SK-N-SH treated with all-trans-retinoic acid at 6 μM for 48 hours (cell line): Measurements from ENCODE around the gene TFRC.

ENCODE experiments used
- ATAC-seq: fragments of 200-7000 bp; cut with Tn5 transposase; 3 replicates; pipeline ENCODE4 v1.9.1; 2020; ENCODE audit warnings: mild to moderate bottlenecking, moderate library complexity
- ARNTL ChIP-seq: fragments of 450-650 bp; formaldehyde crosslinking; IDR thresholded peaks from 2 replicates; pipeline ENCODE4 v1.5.0; 2020; ENCODE audit warnings: low read depth, mild to moderate bottlenecking, moderate library complexity, borderline replicate concordance
- BACH2 ChIP-seq: fragments of 250-450 bp; sonication (Bioruptor Pico); IDR thresholded peaks from 2 replicates; pipeline ENCODE4 v1.9.0; 2021; ENCODE audit warnings: mild to moderate bottlenecking, borderline replicate concordance
- CREB5 ChIP-seq: fragments of 250-450 bp; sonication (Bioruptor Pico); IDR thresholded peaks from 2 replicates; pipeline ENCODE4 v1.5.1; 2020; ENCODE audit warnings: low read depth, mild to moderate bottlenecking, moderate library complexity
- CSDC2 ChIP-seq: fragments of 250-450 bp; sonication (Bioruptor Pico); IDR thresholded peaks from 2 replicates; pipeline ENCODE4 v1.5.0; 2020; ENCODE audit warnings: mild to moderate bottlenecking, moderate library complexity
- CSRNP3 ChIP-seq: fragments of 250-450 bp; sonication (Bioruptor Pico); IDR thresholded peaks from 2 replicates; pipeline ENCODE4 v1.5.1; 2021; ENCODE audit warnings: mild to moderate bottlenecking, moderate library complexity
- ESRRG ChIP-seq: fragments of 250-450 bp; sonication (Bioruptor Pico); IDR thresholded peaks from 2 replicates; pipeline ENCODE4 v1.6.1; 2021; ENCODE audit warnings: mild to moderate bottlenecking
- GLIS3 ChIP-seq: fragments of 250-450 bp; sonication (Bioruptor Pico); IDR thresholded peaks from 2 replicates; pipeline ENCODE4 v1.5.0; 2020; ENCODE audit warnings: mild to moderate bottlenecking, moderate library complexity
- ISL1 ChIP-seq: fragments of 250-450 bp; sonication (Bioruptor Pico); IDR thresholded peaks from 2 replicates; pipeline ENCODE4 v2.1.2; 2022; ENCODE audit warnings: mild to moderate bottlenecking, moderate library complexity
- OSR1 ChIP-seq: fragments of 250-450 bp; sonication (Bioruptor Pico); IDR thresholded peaks from 2 replicates; pipeline ENCODE4 v1.8.0; 2022; ENCODE audit warnings: moderate library complexity, mild to moderate bottlenecking, inconsistent platforms
- PATZ1 ChIP-seq: fragments of 250-450 bp; sonication (Bioruptor Pico); IDR thresholded peaks from 2 replicates; pipeline ENCODE4 v1.8.0; 2020; ENCODE audit warnings: mild to moderate bottlenecking, moderate library complexity, borderline replicate concordance
- POU6F1 ChIP-seq: fragments of 250-450 bp; sonication (Bioruptor Pico); IDR thresholded peaks from 2 replicates; pipeline ENCODE4 v1.8.0; 2021; ENCODE audit warnings: low read depth, mild to moderate bottlenecking, moderate library complexity, borderline replicate concordance
- PPARA ChIP-seq: fragments of 250-450 bp; sonication (Bioruptor Pico); IDR thresholded peaks from 2 replicates; pipeline ENCODE4 v1.5.0; 2020; ENCODE audit warnings: mild to moderate bottlenecking, borderline replicate concordance
- RARB ChIP-seq: fragments of 250-450 bp; sonication (Bioruptor Pico); IDR thresholded peaks from 2 replicates; pipeline ENCODE4 v1.8.0; 2021; ENCODE audit warnings: mild to moderate bottlenecking, moderate library complexity
- SNAI2 ChIP-seq: fragments of 250-450 bp; sonication (Bioruptor Pico); IDR thresholded peaks from 2 replicates; pipeline ENCODE4 v1.5.0; 2020; ENCODE audit warnings: mild to moderate bottlenecking, moderate library complexity
- TCF4 ChIP-seq: fragments of 250-450 bp; sonication (Bioruptor Pico); IDR thresholded peaks from 2 replicates; pipeline ENCODE4 v1.8.0; 2021; ENCODE audit warnings: mild to moderate bottlenecking, moderate library complexity, borderline replicate concordance
- ZC3H10 ChIP-seq: fragments of 250-450 bp; sonication (Bioruptor Pico); IDR thresholded peaks from 2 replicates; pipeline ENCODE4 v1.5.1; 2021; ENCODE audit warnings: mild to moderate bottlenecking, moderate library complexity
- ZFP3 ChIP-seq: fragments of 250-450 bp; sonication (Bioruptor Pico); IDR thresholded peaks from 2 replicates; pipeline ENCODE4 v1.5.0; 2020; ENCODE audit warnings: mild to moderate bottlenecking, moderate library complexity
- ZFP30 ChIP-seq: fragments of 450-650 bp; formaldehyde crosslinking; IDR thresholded peaks from 2 replicates; pipeline ENCODE4 v1.5.0; 2022; ENCODE audit warnings: mild to moderate bottlenecking, moderate library complexity
- ZNF565 ChIP-seq: fragments of 450-650 bp; formaldehyde crosslinking; conservative IDR thresholded peaks from 2 replicates; pipeline ENCODE4 v1.5.0; 2020; ENCODE audit warnings: low read depth, mild to moderate bottlenecking, moderate library complexity
- ZNF70 ChIP-seq: fragments of 450-650 bp; formaldehyde crosslinking; IDR thresholded peaks from 2 replicates; pipeline ENCODE4 v1.5.0; 2020; ENCODE audit warnings: mild to moderate bottlenecking, moderate library complexity
- ZNF8 ChIP-seq: fragments of 450-650 bp; formaldehyde crosslinking; IDR thresholded peaks from 2 replicates; pipeline ENCODE4 v1.5.0; 2020; ENCODE audit warnings: mild to moderate bottlenecking, moderate library complexity

Gene TFRC

DNA sequence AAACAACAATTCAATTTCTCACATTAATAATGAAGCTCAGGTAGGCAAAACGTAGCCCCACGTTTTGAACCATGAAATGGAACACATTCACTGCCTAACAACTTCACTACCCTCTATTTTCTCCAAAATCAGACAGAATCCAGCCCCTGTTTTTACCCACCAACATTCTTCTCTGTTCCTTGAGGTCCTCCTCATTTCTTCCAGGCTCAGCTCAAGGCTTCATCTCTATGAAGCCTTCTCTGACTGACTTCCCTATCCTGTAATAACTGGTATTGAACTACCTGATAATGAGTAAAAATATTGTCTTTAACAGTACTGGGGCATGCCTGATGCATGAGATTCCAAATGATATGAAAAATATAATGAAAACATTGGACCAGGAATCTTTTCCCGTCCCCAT is 2.2 kb downstream of the TFRC start (continued):
- no peak for TF ChIP-seq CSDC2 (CRISPR knock-in tag)
- TF ChIP-seq, all 23 proteins: peak for 0

GRCh38 chr3:196075013-196075412 is 6.9 kb downstream of the TFRC start:
- TF ChIP-seq CSRNP3 (CRISPR knock-in tag) (no peak), RARB (no peak), TCF4 (CRISPR knock-in tag) (no peak), OSR1 (CRISPR knock-in tag) (no peak), PPARA (CRISPR knock-in tag) (no peak), ARNTL (no peak), CREB5 (CRISPR knock-in tag) (no peak), CSDC2 (CRISPR knock-in tag) (no peak), ESRRG (no peak), ZNF8 (CRISPR knock-in tag) (no peak), POU6F1 (CRISPR knock-in tag) (no peak), ZNF565 (CRISPR knock-in tag) (no peak)
- no peak for ATAC-seq

DNA sequence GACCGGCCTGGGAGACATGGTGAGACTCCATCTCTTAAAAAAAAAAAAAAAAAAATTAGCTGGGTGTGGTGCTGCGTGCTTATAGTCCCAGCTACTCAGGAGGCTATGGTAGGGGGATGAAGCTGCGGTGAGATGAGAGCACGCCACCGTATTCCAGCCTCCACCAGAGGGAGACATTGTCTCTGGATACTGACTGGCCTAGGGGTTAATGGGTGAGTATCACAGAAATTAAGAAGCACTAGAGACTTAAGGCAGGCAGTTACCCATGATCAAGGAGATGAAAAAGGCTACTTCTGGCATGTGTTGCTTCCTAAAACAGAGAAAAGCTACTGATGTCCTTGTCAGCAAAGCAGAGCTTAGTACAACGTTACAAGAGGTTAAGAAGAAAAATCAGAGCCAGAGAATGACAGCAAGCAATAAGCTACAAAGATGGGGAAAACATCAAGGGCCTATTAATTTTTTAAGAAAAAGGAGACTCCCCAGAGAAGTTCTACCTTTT is 8.6 kb downstream of the TFRC start:
- peak; percentile 100 for ATAC-seq

More for the DNA sequence above, 8.6 kb downstream of the TFRC start:
- no peak for TF ChIP-seq ZNF565 (CRISPR knock-in tag)
- TF ChIP-seq CSRNP3 (CRISPR knock-in tag) = no peak
- no peak for TF ChIP-seq ZNF8 (CRISPR knock-in tag)
- TF ChIP-seq RARB = no peak
- no peak for TF ChIP-seq ESRRG
- TF ChIP-seq SNAI2 = no peak
- no peak for TF ChIP-seq ZC3H10
- no peak for TF ChIP-seq ISL1 (CRISPR knock-in tag)
- no peak for TF ChIP-seq POU6F1 (CRISPR knock-in tag)
- TF ChIP-seq ZFP3 (CRISPR knock-in tag) = no peak
- no peak for TF ChIP-seq ZNF70
- TF ChIP-seq PATZ1 (CRISPR knock-in tag) = no peak
- TF ChIP-seq BACH2 (CRISPR knock-in tag) = no peak
- no peak for TF ChIP-seq GLIS3
- TF ChIP-seq CSDC2 (CRISPR knock-in tag) = no peak
- no peak for TF ChIP-seq OSR1 (CRISPR knock-in tag)
- no peak for TF ChIP-seq ZFP30 (CRISPR knock-in tag)
- TF ChIP-seq CREB5 (CRISPR knock-in tag) = no peak
- TF ChIP-seq, all 23 proteins: peak for 0
